Thyroid gland (tissue), 4 donors: ENCODE data around the gene RPTOR.

Source experiments
- POLR2A ChIP-seq, 2 donors: fragments of 450-650 bp; IDR thresholded peaks; one replicate each; pipeline ENCODE4 v1.6.1; 2017; ENCODE audit warnings: antibody characterized with exemption in 2 of 2, mild to moderate bottlenecking in 2 of 2, moderate library complexity in 1 of 2
- TF ChIP-seq, protein P1 (sequence below), 6 experiments: fragments of 200-600 bp in 3 of 6; fragments of 450-650 bp in 3 of 6; sonication (generic) in 3 of 6; IDR thresholded peaks; one replicate each; pipeline ENCODE4 v1.5.1; 2016 to 2019; ENCODE audit warnings: antibody characterized with exemption in 6 of 6, mild to moderate bottlenecking in 2 of 6, inconsistent platforms in 1 of 6, moderate library complexity in 1 of 6

DNA sequence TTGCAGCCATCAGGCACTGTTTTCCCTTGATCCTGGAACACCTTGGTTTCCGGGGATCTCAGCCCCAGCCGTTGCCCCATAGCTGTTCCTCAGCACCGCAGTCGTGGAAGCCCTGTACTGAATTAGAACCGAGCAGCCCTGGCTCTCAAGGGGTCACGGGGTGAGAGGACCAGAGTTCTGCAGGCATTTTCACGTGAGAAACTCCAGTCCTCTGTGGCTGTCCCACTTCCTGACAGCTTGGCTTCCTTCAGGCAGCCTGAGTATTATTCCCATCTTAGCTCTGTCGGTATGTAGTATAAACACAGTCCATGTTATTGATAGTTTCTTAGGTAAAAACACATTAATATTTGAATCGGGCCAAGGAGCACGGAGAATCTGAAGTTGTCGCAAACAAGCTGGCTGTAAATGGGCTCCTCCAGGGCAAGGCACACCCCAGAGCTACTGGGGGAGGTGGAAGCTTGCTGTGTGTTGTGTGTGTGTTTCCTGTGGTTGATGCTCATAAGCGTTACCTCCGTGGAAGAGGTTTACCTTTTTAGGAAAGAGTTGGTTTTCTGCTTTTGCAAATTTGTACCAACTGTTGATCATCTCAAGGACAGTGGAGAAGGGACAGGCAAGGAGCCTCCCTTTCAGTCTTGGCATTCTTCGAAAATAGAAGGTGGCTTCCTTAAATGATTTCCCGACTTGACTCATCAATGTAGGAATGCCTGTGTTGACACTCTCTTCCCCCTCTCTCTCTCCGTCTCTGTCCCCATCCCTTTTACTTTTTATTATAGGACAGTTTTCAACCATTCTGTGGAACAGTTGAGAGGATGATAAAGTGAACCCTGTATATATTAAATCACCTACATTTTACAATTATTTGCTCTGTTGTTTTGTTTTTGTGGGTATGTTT, 238.1 kb downstream of the RPTOR start:
- no peak for TF ChIP-seq POLR2A (IDR thresholded peaks at IDR 0.05)
- TF ChIP-seq, protein P1, sequence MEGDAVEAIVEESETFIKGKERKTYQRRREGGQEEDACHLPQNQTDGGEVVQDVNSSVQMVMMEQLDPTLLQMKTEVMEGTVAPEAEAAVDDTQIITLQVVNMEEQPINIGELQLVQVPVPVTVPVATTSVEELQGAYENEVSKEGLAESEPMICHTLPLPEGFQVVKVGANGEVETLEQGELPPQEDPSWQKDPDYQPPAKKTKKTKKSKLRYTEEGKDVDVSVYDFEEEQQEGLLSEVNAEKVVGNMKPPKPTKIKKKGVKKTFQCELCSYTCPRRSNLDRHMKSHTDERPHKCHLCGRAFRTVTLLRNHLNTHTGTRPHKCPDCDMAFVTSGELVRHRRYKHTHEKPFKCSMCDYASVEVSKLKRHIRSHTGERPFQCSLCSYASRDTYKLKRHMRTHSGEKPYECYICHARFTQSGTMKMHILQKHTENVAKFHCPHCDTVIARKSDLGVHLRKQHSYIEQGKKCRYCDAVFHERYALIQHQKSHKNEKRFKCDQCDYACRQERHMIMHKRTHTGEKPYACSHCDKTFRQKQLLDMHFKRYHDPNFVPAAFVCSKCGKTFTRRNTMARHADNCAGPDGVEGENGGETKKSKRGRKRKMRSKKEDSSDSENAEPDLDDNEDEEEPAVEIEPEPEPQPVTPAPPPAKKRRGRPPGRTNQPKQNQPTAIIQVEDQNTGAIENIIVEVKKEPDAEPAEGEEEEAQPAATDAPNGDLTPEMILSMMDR (IDR thresholded peaks at IDR 0.05) = no peak
